Endothelial cell of umbilical vein (primary cell): ENCODE results near the gene ARHGEF6.

Source experiments
- POLR2A ChIP-seq: IDR thresholded peaks from 2 replicates; pipeline ENCODE4 v1.6.1; 2012; ENCODE audit warnings: low read depth, mild to moderate bottlenecking, control low read depth, low read length
- POLR2AphosphoS5 ChIP-seq: IDR thresholded peaks from 2 replicates; pipeline ENCODE4 v1.6.1; 2012; ENCODE audit warnings: low read depth, mild to moderate bottlenecking, control low read depth, low read length, moderate library complexity; ENCODE audit not compliant: insufficient read depth

DNA sequence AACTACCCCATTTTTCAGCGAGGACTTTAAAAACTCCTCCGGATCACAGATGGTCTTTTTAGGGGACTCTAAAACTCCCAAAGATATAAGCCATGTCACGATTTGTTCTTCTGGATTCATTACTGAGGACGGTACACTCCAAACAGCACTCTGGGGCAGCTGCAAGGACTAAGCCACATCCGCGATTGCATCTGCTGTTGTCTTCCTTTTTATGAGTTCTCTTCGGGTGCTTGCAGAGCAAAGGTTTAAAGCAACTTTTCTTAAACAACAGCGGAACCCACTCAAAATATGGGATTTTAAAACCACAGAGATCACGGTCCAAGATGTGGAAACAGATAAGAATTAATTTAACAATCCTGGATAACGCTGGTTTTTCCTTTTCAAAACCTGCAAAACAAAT lies at the start of gene ARHGEF6:
- TF ChIP-seq POLR2AphosphoS5 (no peak), POLR2A (no peak)
